Stimulated activated CD4-positive, alpha-beta T cell treated with anti-CD3 and anti-CD28 coated beads, TNF-alpha, amount 100 ng/mL, for 48 hours (primary cell): Measurements from ENCODE around the gene PKD1L1.
"Not testable (repeated sequence)": the region's sequence is repeated elsewhere in the genome, so short reads cannot be mapped to it uniquely, and the experiment has no call there.

ENCODE experiments used
- DNase-seq, 3 donors: peaks; one replicate each; pipeline ENCODE4 v3.0.0-alpha.2; 2020; ENCODE audit warnings: low read depth in 3 of 3

Gene PKD1L1

GRCh38 chr7:47766126-47766525 is 182.1 kb downstream of the PKD1L1 start:
- no peak for DNase-seq

- DNase-seq = no peak
These were observed 182.8 kb downstream of the PKD1L1 start for GRCh38 chr7:47765373-47765979.

DNA sequence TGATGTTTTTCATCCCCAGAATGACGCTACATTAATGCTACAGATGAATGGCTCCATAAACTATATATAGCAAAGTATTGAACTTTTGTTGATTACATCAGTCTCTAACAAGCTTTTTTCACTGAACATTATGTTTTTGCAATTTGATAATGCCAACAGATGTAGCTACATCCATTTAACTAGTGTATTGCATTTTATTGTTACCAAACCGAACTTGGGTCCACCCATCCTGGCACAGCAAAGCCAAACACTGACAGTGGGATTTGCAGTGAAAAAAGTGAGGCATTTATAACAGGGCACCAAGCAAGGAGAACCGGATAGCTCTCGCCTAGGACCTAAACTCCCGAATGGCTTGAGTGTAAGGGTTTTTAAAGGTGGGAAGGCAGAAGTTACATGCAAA is 183.5 kb downstream of the PKD1L1 start:
- no peak for DNase-seq

DNA sequence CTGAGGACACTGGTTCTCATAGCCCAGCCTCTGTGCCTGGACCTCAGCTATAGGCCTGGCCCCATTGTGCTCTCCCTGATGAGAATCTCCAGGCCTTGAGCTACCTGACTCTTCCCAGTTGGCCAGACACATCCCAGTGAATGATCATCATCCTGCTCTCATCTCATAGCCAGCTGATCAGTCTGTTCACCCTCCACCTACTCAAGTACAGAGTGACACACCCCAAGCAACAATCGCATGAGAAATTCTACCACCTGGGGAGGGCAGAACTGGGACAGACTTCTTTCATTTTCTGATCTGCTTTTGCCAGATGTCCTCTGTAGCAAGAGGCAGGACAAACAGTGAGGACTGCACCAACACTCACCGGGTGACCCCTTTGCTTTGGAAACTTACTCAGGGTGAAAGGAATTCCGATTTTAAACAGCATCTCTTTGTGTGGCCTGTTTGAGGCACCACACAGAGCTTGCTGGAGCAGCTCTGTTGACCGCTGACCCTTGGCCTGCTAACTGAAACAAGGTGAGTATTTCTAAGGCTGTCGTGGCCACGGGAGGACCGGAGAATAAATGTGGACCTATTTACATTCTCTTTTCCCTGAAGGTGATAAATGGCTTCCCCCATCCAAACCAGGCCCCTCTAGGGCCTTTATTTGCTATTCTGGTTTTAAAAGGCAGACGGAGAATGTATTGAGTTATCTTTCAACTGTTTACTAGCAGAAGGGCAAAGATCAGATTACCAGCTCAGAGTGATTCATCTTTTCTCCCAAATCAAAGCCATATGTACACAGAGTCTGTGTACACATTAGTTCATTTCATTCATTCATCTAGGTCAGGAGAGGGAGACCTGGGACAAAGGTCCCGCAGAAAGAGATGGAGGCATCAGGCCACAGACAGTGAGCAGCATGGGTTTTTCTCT is 184.9 kb downstream of the PKD1L1 start:
- no peak for DNase-seq

GRCh38 chr7:47762746-47763062 is 185.6 kb downstream of the PKD1L1 start:
- no peak for DNase-seq

- no peak for DNase-seq
These were observed 186.1 kb downstream of the PKD1L1 start for GRCh38 chr7:47762207-47762606.

DNA sequence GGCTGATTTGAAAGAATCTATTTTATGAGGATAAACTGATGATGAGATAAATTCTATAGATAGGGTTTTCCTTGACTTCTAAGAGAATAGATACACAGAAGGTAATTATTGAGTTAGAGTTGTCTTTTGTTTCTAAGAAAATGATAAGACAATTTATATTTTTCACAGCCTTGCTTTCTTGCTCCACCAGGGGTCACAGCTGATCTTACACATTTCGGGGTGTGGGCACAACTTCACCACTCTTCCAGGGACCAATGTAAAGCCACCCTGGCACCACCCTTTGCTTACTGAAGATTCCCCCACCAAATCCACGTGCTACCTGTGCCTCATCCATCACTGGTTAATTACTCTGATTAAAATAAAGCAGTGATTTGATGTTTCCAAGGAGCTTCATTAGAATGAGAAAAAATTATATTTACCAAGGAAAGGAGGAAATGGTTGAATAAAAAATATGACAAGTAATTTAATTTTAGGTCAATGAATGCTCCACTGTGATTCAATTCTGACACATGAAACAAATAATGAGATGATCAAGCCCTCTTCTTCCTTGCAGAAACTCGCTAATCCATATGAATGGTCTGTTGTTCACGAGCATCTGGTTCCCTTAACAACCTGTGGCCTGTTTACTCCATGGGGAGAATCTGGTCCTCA is 189.1 kb downstream of the PKD1L1 start:
- no peak for DNase-seq

DNA sequence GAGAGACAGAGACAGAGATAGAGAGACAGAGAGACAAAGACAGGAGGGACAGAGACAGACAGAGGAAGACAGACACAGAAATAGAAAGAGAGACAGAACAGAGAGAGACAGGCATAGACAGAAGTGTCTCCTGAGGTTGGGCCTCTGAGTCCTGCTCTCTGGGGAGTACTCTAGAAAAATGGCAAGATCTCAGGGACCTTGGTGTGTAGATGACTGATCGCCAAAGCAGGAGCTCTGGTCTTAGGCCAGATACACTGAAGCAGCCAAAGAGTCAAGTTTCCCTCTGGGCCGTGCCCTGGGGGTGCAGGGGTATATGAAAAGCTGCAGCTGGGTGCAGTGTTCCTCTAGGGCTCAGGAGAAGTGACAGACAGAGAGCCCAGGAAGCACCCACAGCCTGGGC is 189.7 kb downstream of the PKD1L1 start:
- DNase-seq = no peak

DNA sequence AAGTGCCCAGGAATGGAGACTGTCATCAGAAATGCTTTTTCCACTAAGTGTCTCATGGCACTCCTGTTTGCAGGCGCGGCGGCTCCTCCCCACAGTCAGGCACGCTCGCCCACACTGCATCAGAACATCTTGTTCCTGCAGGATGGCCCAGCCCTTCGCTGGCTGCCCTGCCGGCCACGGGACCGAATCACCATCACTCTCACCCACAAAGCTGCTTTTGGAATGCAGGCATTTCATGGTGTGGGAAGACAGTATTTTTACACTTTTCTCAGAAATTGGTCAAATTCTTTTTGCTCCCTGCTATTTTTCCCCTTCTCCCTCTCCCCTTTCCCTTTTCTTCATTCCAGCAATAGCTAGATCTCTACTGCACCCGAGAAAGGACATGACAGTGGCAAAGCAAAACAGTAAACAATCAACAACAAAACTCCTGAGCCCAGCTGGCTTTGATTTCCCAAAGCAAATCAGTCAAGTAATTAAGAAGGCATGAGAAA is 190.3 kb downstream of the PKD1L1 start:
- no peak for DNase-seq

GRCh38 chr7:47756636-47757035 is 191.6 kb downstream of the PKD1L1 start:
- DNase-seq = no peak

GRCh38 chr7:47755248-47755647 is 193.0 kb downstream of the PKD1L1 start:
- no peak for DNase-seq

- DNase-seq = not testable (repeated sequence)
These were observed 196.5 kb downstream of the PKD1L1 start for GRCh38 chr7:47751724-47752123.

DNA sequence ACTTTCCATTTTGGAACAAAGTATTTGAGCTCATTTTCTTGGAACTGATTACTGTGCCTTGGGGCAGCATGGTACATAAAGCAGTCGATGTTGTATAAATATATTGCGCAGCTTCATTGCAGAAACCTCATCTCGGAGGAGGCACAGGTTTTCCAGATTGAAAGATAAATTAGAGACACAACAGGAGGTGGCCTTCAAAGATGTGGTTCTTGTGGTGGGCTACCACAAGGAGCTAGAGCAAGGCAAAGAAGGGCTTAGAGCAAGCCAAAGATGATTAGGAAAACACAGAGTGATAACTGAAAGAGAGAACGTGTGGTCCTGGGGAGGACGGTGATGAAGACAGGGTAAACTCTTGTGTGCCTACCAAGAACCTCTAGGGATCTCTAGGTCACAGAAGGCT is 197.2 kb downstream of the PKD1L1 start:
- no peak for DNase-seq

DNA sequence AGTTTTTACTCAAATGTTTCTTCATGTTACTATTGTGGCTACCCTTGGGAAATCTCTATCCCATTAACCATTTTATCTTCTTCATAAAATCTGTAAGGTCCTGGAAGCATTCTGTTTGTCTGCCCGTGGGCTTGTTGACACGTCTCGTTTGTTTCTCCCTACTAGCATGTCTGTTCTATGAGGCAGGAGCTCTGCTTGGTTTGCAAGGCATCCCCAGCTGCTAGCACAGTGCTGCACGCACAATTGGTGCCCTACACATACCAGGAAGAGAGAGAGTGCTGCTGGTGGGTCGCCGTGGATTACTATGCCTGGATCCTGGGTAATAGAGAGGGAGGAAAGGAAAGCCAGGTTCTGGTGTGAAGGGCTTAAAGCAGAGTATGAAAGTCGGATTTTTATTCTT is 200.2 kb downstream of the PKD1L1 start:
- DNase-seq = no peak

DNA sequence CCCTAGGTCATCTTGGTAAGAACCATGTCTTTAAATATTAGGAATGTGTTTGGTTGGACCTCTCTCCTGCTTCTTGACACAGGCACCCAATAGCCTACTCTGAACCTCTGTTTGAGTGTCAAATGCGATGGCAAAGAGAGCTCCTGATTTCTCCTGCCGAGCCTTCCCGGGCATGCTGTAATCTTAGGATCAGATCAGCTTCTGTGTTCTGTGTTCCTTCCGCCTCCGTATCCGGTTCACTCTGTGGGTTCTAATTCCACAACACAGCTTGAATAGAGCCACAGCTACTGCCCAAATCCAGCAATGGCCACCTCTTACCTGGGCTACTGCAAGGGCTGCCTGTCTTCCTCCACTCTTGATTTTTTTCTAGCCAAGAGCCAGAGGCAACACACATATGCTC is 201.1 kb downstream of the PKD1L1 start:
- no peak for DNase-seq

DNA sequence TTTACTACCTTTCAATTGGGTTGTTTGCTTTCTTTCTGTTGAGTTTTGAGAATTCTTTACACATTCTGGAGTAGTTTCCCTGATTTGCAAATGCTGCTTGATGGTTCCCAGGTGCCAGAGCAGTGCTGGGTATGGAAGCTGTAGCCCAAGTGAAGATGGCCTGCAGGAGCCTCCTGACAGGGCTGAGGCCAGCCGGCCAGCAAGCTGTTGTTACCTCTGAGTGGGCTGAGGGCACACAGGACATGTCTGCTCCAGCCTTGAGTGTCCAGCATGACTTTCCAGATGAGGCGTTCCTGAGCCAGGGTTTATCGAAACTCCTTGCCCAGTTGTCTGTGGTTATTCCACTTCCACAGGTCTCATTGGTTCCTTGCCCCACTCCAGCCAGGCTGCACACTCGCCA is 201.8 kb downstream of the PKD1L1 start:
- DNase-seq = no peak

DNA sequence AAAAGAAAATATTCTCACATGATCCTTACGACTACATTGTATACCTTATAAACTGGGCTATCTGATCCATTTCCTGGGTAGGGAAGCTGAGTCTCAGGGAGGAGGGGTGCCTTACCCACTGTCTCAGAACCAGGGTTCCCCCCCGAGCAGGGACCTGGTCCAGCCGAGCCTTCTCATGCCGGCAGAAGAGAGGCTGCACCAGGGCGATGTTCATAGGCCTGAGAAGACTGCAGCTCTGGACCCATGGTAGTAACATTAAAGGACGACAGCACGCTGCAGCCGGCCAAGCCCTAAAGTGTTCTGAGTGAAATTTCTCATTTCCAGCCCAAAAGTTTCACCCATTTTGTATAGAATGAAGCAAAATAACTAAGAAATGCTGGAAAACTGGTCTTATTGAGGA is 203.4 kb downstream of the PKD1L1 start:
- no peak for DNase-seq

DNA sequence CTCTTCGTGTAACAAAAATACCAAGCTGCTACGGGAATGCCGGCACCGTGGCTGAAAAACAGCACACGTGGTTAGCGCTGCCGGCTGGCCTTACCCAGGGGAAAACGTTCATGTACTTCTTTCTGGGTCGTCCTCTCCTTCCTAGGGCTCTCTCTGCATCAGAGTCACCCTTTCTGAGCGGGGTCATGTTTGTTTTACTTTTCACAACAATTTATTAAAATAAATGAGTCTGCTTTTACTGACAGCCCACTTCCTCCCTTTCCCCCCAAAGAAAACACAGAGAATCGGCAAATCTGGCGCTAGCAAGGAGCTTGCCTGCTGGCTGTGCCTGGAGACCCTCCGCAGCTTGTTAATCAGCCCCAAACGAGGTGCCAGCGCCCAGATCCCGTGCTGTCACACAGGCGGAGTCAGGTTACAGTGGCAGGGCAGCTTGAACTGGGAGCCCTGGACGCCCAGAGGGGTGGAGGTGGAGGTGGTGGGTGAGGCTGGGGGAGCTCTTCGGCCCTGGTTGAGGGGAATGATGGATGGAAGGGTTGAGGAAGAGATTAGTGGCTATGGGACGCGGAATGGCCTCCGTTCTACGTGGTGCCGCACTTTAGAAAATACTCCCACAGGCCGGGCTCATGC is 204.2 kb downstream of the PKD1L1 start:
- no peak for DNase-seq

DNA sequence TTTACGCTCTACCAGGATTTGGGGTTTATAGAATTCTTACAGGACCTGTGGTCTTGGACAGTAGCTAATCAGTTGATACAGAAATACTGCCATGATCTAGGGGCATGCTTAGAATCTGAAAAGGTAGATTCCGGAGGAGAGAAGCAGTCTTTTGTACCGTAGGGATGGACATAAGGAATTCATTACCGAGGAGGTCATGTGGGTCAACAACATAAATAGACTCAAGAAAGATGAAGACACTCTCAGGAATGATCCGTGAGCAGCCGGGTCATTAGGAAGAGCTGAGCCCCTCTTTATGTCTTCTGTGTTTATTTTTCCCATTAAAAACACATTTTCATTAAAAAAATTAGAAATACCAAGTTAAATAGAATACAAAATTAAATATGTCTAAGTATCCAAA is 206.3 kb downstream of the PKD1L1 start:
- DNase-seq = no peak

- no peak for DNase-seq
These were observed 208.4 kb downstream of the PKD1L1 start for GRCh38 chr7:47739891-47740290.

DNA sequence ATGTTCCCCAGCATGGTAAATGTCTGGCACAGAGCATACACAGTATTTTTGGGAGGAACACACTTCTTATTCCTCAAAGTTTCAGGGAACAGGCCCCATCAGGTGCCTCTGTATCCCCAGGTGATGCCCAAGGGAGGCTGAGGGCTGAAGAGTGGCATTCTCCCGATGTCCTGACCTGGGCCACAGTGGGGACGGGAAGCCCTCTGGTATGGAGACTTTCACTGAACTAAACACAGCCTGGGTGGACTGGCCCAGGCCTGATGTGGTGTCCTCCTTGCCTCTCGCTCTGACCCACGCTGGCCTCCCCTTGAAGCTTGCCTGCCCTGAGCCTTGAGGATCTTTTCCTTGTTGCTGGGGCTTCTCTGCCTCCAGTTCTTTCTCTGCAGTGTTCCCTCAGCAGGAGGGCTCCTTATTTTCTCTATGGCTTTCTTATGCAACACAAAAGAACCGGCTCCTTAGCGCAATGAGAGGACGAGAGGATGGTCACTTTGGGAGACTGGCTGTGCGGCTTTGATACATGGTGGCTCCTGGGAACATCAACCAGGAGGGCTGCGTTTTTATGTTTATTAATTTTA is 208.9 kb downstream of the PKD1L1 start:
- no peak for DNase-seq

DNA sequence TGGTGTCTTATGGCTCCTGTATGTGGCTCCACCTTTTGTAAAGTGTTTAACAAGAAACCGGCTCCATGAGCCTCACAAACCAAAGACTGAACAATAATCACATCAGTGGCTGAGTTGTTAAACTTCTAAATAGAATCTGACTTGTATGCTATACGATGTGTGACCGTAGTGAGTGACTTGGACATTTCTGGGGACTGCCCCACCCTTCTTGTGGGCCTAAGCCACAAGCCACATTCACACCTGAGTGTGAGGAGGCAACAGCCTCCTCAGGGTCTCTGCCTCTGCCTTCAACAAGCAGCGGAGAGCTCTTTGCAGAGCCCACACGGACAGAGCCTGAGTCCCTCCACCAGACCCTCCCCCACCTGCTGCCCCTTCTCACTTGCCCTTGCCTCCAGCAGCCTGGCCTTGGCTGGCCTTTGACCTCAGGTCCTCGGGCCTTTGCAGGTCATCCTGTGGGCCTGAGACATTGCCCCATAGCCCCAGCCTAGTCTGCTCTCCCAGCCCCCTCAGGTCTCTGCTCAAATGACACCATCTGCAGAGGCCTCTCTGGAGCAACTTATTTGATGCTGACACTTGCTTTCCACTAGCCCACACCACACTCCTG is 209.6 kb downstream of the PKD1L1 start:
- DNase-seq = no peak
